HEK293 (cell line): ENCODE data around the gene LY6G5C.

Experiments
- CTCF ChIA-PET: fragments of 350-600 bp; formaldehyde crosslinking; extraction: SDS; loops from one replicate; lab custom pipeline; 2021; ENCODE audit warnings: antibody characterized with exemption; lab: Yijun Ruan, JAX
- POLR2A ChIA-PET: fragments of 300-600 bp; formaldehyde crosslinking; extraction: SDS; loops from one replicate; lab custom pipeline; 2020; ENCODE audit warnings: antibody characterized with exemption, inconsistent platforms; lab: Yijun Ruan, JAX
- H3K27ac ChIP-seq: fragments of 200-500 bp; sonication (Bioruptor generic); 2 replicates; pipeline ENCODE4 v1.5.1; 2014; ENCODE audit warnings: low read depth, low read length, control low read depth, inconsistent platforms; ENCODE audit errors: extremely low read depth
- H3K36me3 ChIP-seq, 2 experiments: fragments of 200-500 bp in 1 of 2; sonication (Bioruptor generic) in 1 of 2; 1 replicate in 1 of 2; 2 replicates in 1 of 2; pipeline ENCODE4 v1.5.1; 2014 to 2017; ENCODE audit warnings: inconsistent platforms in 2 of 2, low read length in 2 of 2; ENCODE audit not compliant: control insufficient read depth in 2 of 2, insufficient read depth in 1 of 2
- H3K4me1 ChIP-seq: fragments of 200-500 bp; sonication (Bioruptor generic); 2 replicates; pipeline ENCODE4 v1.5.1; 2014; ENCODE audit warnings: mild to moderate bottlenecking, low read length, inconsistent platforms; ENCODE audit not compliant: control insufficient read depth, insufficient read depth
- H3K4me3 ChIP-seq: 2 replicates; pipeline ENCODE4 v1.5.1; 2011; ENCODE audit warnings: low read depth, mild to moderate bottlenecking, control low read depth, low read length, moderate library complexity
- H3K9me3 ChIP-seq: fragments of 200-500 bp; sonication (Bioruptor generic); 2 replicates; pipeline ENCODE4 v1.5.1; 2014; ENCODE audit warnings: low read depth, low read length, inconsistent platforms; ENCODE audit not compliant: control insufficient read depth, insufficient read depth
- ELK4 ChIP-seq: IDR thresholded peaks from 2 replicates; pipeline ENCODE4 v1.6.1; 2011; ENCODE audit warnings: mild to moderate bottlenecking, low read depth, low read length, borderline replicate concordance
- IKZF3 ChIP-seq: fragments of 450-650 bp; IDR thresholded peaks from 2 replicates; pipeline ENCODE4 v1.5.0; 2018; ENCODE audit warnings: missing biosample characterization, mild to moderate bottlenecking, missing genetic modification characterization, moderate library complexity
- KLF1 ChIP-seq: fragments of 450-650 bp; formaldehyde crosslinking; IDR thresholded peaks from 2 replicates; pipeline ENCODE4 v1.5.1; 2016; ENCODE audit warnings: missing biosample characterization, missing genetic modification characterization
- MEIS1 ChIP-seq: sonication (generic); formaldehyde crosslinking; IDR thresholded peaks from 2 replicates; pipeline ENCODE4 v1.8.1; 2022; ENCODE audit warnings: missing genetic modification reagents, mild to moderate bottlenecking, borderline replicate concordance
- PRDM10 ChIP-seq: fragments of 450-650 bp; formaldehyde crosslinking; IDR thresholded peaks from 2 replicates; pipeline ENCODE4 v1.5.1; 2016; ENCODE audit warnings: missing biosample characterization, missing genetic modification characterization
- SALL2 ChIP-seq: fragments of 450-650 bp; formaldehyde crosslinking; IDR thresholded peaks from 2 replicates; pipeline ENCODE4 v1.5.0; 2017; ENCODE audit warnings: missing biosample characterization, mild to moderate bottlenecking, missing genetic modification characterization, borderline replicate concordance
- SP3 ChIP-seq: fragments of 450-650 bp; formaldehyde crosslinking; IDR thresholded peaks from 2 replicates; pipeline ENCODE4 v1.5.1; 2016; ENCODE audit warnings: missing biosample characterization, missing genetic modification characterization
- TSHZ1 ChIP-seq: fragments of 450-650 bp; formaldehyde crosslinking; IDR thresholded peaks from 2 replicates; pipeline ENCODE4 v1.5.1; 2016; ENCODE audit warnings: missing biosample characterization, missing genetic modification characterization, borderline replicate concordance
- ZNF133 ChIP-seq: fragments of 450-650 bp; formaldehyde crosslinking; IDR thresholded peaks from 2 replicates; pipeline ENCODE4 v1.5.1; 2016; ENCODE audit warnings: missing biosample characterization, missing genetic modification characterization
- ZNF510 ChIP-seq: fragments of 450-650 bp; formaldehyde crosslinking; IDR thresholded peaks from 2 replicates; pipeline ENCODE4 v1.5.1; 2018; ENCODE audit warnings: mild to moderate bottlenecking, missing genetic modification characterization, missing biosample characterization; ENCODE audit not compliant: insufficient replicate concordance
- ZNF529 ChIP-seq: fragments of 450-650 bp; formaldehyde crosslinking; IDR thresholded peaks from 2 replicates; pipeline ENCODE4 v1.5.1; 2017; ENCODE audit warnings: missing genetic modification characterization, missing biosample characterization; ENCODE audit not compliant: insufficient replicate concordance
- ZNF621 ChIP-seq: fragments of 450-650 bp; formaldehyde crosslinking; IDR thresholded peaks from 2 replicates; pipeline ENCODE4 v1.5.1; 2017; ENCODE audit warnings: missing biosample characterization, missing genetic modification characterization
- ZNF623 ChIP-seq: fragments of 450-650 bp; formaldehyde crosslinking; IDR thresholded peaks from 2 replicates; pipeline ENCODE4 v1.5.1; 2016; ENCODE audit warnings: missing biosample characterization, missing genetic modification characterization
- ZNF658 ChIP-seq: fragments of 450-650 bp; formaldehyde crosslinking; IDR thresholded peaks from 2 replicates; pipeline ENCODE4; 2016; ENCODE audit warnings: missing biosample characterization, missing genetic modification characterization
- ZNF747 ChIP-seq: fragments of 450-650 bp; formaldehyde crosslinking; IDR thresholded peaks from 2 replicates; pipeline ENCODE4 v1.5.1; 2016; ENCODE audit warnings: missing biosample characterization, missing genetic modification characterization
- ZXDB ChIP-seq: fragments of 450-650 bp; formaldehyde crosslinking; IDR thresholded peaks from 2 replicates; pipeline ENCODE4 v1.5.1; 2016; ENCODE audit warnings: missing biosample characterization, missing genetic modification characterization
- TF ChIP-seq, protein P1 (sequence below): fragments of 450-650 bp; formaldehyde crosslinking; IDR thresholded peaks from 2 replicates; pipeline ENCODE4 v1.5.1; 2016; ENCODE audit warnings: missing biosample characterization, missing genetic modification characterization
- TF ChIP-seq, protein P2 (sequence below): fragments of 450-650 bp; formaldehyde crosslinking; IDR thresholded peaks from 2 replicates; pipeline ENCODE4 v1.5.1; 2017; ENCODE audit warnings: missing biosample characterization, missing genetic modification characterization

The LY6G5C gene

DNA sequence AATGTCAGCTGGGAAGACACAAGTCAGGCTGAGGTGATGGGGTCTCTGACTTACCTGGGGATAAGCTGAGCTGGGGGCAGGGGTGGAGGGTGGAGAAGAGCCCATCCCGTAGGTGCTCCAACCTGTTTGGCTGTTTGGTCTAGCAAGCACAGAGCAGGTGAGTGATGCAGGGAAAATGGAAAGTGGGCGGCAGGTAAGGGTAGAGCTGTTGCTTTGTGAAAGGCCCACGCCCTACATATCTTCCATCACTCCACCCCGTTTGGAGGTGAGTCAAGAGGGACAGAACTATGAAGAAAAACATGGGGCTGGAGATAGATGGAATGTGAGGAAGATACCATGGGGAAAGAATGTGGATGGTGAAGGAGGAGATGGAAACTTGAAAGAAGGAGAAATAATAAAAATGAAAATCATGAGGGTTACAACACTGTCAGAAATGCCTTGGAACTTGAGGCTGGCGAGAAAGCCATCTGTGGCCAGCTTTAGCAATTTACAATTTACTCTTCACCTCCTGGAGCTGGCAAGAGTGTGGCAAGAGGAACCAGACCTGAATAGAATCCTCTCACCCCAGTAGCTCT, 39.4 kb upstream of the LY6G5C start:
- Histone ChIP-seq H3K4me1 (no peaks in the 10 kb centered on the region), H3K9me3 (no peaks in the 10 kb centered on the region), H3K27ac (no peak overlapping the region), H3K36me3 (no peaks in the 10 kb centered on the region), H3K4me3 (no peak overlapping the region)
- POLR2A ChIA-PET: interaction anchor here (0.9 to 1.1 kb wide), 2 partner anchors 10 to 107 kb away, joined by 3 to 4 read pairs; partner anchors contain the start of gene HSPA1B
- CTCF ChIA-PET: interaction anchor here (0.6 to 1.0 kb wide), 2 partner anchors 39 to 50 kb away, joined by 4 read pairs; partner anchors contain the start of gene LY6G5C
- TF ChIP-seq, protein P1, sequence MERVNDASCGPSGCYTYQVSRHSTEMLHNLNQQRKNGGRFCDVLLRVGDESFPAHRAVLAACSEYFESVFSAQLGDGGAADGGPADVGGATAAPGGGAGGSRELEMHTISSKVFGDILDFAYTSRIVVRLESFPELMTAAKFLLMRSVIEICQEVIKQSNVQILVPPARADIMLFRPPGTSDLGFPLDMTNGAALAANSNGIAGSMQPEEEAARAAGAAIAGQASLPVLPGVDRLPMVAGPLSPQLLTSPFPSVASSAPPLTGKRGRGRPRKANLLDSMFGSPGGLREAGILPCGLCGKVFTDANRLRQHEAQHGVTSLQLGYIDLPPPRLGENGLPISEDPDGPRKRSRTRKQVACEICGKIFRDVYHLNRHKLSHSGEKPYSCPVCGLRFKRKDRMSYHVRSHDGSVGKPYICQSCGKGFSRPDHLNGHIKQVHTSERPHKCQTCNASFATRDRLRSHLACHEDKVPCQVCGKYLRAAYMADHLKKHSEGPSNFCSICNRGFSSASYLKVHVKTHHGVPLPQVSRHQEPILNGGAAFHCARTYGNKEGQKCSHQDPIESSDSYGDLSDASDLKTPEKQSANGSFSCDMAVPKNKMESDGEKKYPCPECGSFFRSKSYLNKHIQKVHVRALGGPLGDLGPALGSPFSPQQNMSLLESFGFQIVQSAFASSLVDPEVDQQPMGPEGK (tag by site-specific recombination): no peak
- TF ChIP-seq ZXDB (tag by site-specific recombination) (no peak), ZNF529 (no peak)

- H3K27ac ChIP-seq: no peak overlapping the region
- H3K36me3 ChIP-seq: no peaks in the 10 kb centered on the region
- POLR2A ChIA-PET: no interaction called here
- H3K4me1 ChIP-seq: peaks cover 3% of the 10 kb centered on the region
- no peaks in the 10 kb centered on the region for H3K9me3 ChIP-seq
- TF ChIP-seq MEIS1 (CRISPR knock-in tag) (no peak), ZNF747 (no peak)
- no peak overlapping the region for H3K4me3 ChIP-seq
- CTCF ChIA-PET: interaction anchor here (0.9 kb wide), 2 partner anchors 30 to 51 kb away, joined by 3 read pairs; no protein-coding TSS in a partner anchor
Measured at GRCh38 chr6:31719001-31719400, 38.1 kb upstream of the LY6G5C start.

GRCh38 chr6:31718265-31718664, 37.4 kb upstream of the LY6G5C start:
- ChIA-PET POLR2A (no interaction called here), CTCF (no interaction called here)
- H3K4me3 ChIP-seq: no peak overlapping the region
- H3K27ac ChIP-seq: no peak overlapping the region
- H3K9me3 ChIP-seq: no peaks in the 10 kb centered on the region
- peaks cover 4% of the 10 kb centered on the region for H3K4me1 ChIP-seq
- H3K36me3 ChIP-seq: no peaks in the 10 kb centered on the region
- TF ChIP-seq ZNF658 (tag by site-specific recombination) (no peak), TSHZ1 (tag by site-specific recombination) (no peak), KLF1 (tag by site-specific recombination) (no peak), SP3 (tag by site-specific recombination) (no peak), ZNF510 (tag by site-specific recombination) (no peak), SALL2 (tag by site-specific recombination) (no peak), PRDM10 (no peak), ZNF623 (tag by site-specific recombination) (no peak), IKZF3 (tag by site-specific recombination) (no peak), ZNF621 (tag by site-specific recombination) (no peak), ELK4 (no peak), ZNF133 (no peak)
- TF ChIP-seq, protein P2, sequence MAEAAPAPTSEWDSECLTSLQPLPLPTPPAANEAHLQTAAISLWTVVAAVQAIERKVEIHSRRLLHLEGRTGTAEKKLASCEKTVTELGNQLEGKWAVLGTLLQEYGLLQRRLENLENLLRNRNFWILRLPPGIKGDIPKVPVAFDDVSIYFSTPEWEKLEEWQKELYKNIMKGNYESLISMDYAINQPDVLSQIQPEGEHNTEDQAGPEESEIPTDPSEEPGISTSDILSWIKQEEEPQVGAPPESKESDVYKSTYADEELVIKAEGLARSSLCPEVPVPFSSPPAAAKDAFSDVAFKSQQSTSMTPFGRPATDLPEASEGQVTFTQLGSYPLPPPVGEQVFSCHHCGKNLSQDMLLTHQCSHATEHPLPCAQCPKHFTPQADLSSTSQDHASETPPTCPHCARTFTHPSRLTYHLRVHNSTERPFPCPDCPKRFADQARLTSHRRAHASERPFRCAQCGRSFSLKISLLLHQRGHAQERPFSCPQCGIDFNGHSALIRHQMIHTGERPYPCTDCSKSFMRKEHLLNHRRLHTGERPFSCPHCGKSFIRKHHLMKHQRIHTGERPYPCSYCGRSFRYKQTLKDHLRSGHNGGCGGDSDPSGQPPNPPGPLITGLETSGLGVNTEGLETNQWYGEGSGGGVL (tag by site-specific recombination): no peak
